ENCODE data around the gene CDK5R1. TPM values are rescaled to one million over a fixed set of nuclear protein-coding genes. Genes with fewer than 3 reads are reported as not detected.

Gene CDK5R1
- total RNA-seq, 1 donor from 2014 or later, result 25.8 TPM

GRCh38 chr17:32470405-32471167 lies 16.2 kb upstream of the CDK5R1 start:
- DNase-seq (ENCODE audit: low read depth), result no peak

GRCh38 chr17:32471652-32472051 lies 15.1 kb upstream of the CDK5R1 start:
- no peak for DNase-seq (ENCODE audit: low read depth)

GRCh38 chr17:32475258-32475657 lies 11.5 kb upstream of the CDK5R1 start:
- no peak for DNase-seq (ENCODE audit: low read depth)

- DNase-seq (ENCODE audit: low read depth), result no peak
Measured at GRCh38 chr17:32477220-32477619, 9.6 kb upstream of the CDK5R1 start.

- DNase-seq (ENCODE audit: low read depth), result no peak
Measured at GRCh38 chr17:32479074-32479617, 7.6 kb upstream of the CDK5R1 start.

GRCh38 chr17:32481193-32481592 lies 5.6 kb upstream of the CDK5R1 start:
- no peak for DNase-seq (ENCODE audit: low read depth)

- peak; percentile 63 for DNase-seq (ENCODE audit: low read depth)
Measured at GRCh38 chr17:32482568-32483320, 4.0 kb upstream of the CDK5R1 start.

- peak; percentile 88 for DNase-seq (ENCODE audit: low read depth)
Measured at GRCh38 chr17:32483451-32484019, 3.3 kb upstream of the CDK5R1 start.

GRCh38 chr17:32484041-32484461 lies 2.7 kb upstream of the CDK5R1 start:
- DNase-seq (ENCODE audit: low read depth), result no peak

- no peak for DNase-seq (ENCODE audit: low read depth)
Measured at GRCh38 chr17:32484628-32485027, 2.2 kb upstream of the CDK5R1 start.

- no peak for DNase-seq (ENCODE audit: low read depth)
Measured at GRCh38 chr17:32485261-32486110, 1.3 kb upstream of the CDK5R1 start.

- DNase-seq (ENCODE audit: low read depth), result peak; percentile 89
Measured at GRCh38 chr17:32486111-32486700, 587 bp upstream of the CDK5R1 start.

- DNase-seq (ENCODE audit: low read depth), result peak; percentile 40
Measured at GRCh38 chr17:32487473-32488176, 832 bp downstream of the CDK5R1 start.

- DNase-seq (ENCODE audit: low read depth), result no peak
Measured at GRCh38 chr17:32488177-32488542, 1.4 kb downstream of the CDK5R1 start.

- DNase-seq (ENCODE audit: low read depth), result no peak
Measured at GRCh38 chr17:32488604-32489180, 1.9 kb downstream of the CDK5R1 start.

- no peak for DNase-seq (ENCODE audit: low read depth)
Measured at GRCh38 chr17:32489320-32490100, 2.7 kb downstream of the CDK5R1 start.

- peak; percentile 33 for DNase-seq (ENCODE audit: low read depth)
Measured at GRCh38 chr17:32490101-32490482, 3.3 kb downstream of the CDK5R1 start.

GRCh38 chr17:32491371-32492263 lies 4.8 kb downstream of the CDK5R1 start:
- DNase-seq (ENCODE audit: low read depth), result no peak

Measured in myocyte (in vitro differentiated cells).